IPS-NIHi7 (cell line): Measurements from ENCODE around the gene IDI1.
"Not testable (repeated sequence)": the region's sequence is repeated elsewhere in the genome, so short reads cannot be mapped to it uniquely, and the experiment has no call there.

Experiments
- DNase-seq: peaks from one replicate; pipeline ENCODE4 v3.0.0; 2012; ENCODE audit warnings: mixed read lengths; ENCODE audit errors: extremely low spot score

The IDI1 gene

DNA sequence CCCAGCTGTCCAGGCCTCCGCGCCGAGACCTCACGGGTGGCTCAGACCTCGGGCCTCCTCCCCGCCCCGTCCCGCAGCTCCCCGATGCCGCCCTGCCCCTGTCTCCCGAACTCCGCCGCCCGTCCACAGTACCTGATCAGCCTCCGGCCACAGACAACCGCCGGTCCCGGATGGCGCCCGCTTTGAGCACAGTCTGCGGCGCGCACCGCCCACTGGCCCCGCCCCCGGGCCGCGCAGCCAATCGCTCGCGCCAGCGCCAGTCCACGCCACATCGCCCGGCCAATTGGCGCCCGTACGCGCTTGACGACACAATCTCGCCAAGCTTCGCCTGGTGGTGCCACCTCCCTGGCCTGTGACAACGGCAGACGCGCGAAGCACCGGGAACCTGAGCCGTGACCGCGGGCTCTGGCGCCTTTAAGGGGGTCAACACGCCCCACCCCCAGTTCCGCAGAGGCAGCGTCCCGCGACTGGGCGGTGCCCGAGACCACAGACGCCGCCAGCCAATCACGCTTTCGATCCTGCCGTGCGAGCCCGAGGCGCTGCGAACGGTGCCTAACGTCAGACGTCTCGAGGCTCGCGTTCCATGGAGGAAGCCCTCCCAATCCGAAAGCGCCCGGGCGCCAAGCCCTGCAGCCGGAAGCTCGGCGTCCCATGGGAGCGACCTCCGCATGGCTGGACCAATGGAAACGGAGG lies at the start of gene IDI1:
Gene IDI1, minus strand, starts transcription at position 388 of the 693 bp plus-strand sequence. Its CDS starts 116 bp downstream, at position 272.
- DNase-seq: peak; percentile 97

DNA sequence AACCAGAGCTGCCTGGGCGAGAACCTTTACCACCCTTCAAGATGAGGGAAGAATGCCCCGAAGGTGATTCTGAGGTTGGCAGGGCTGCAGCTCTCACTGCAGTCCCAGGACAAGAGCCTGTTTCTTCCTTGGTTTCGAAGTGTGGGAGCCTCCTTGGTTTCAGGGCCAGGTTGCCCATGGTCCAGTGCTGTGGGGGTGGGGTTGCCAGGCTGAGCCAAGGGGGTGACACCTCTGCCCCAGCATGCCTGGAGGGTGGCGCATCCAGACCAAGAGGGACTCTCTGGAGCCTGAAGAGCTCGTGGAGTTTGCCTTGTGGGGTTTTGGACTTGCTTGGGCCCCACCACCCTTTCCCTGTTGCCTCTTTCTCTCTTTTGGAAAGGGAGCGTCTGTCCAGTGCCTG lies 48.5 kb upstream of the IDI1 start:
- DNase-seq: no peak

DNA sequence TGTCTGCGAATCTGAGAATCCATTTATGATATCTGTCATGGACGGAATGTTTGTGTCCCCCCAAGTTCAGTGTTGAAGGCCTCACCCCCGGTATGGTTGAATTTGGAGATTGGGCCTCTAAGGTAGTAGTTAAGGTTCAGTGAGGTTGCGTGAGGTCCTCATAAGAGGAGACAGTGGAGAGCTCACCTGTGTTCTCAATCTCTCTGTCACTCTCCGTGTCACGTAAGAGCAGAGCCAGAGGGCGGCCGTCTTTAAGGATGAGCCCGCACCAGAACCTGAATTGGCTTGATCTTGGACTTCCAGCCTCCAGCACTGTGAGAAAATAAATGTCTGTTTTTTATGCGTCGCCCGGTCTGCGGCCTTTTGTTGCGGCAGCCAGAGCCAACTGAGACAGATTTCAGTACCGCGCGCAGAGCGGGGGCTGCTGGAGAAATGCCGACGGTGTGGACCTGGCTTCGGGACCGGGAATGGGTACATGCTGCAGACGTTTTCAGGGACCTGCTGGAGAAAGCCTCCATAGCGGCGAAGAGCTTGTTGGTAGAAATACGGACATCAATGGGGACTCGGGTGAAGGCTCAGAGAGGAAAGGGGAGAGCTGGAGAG lies 47.5 kb upstream of the IDI1 start:
- DNase-seq: no peak

DNA sequence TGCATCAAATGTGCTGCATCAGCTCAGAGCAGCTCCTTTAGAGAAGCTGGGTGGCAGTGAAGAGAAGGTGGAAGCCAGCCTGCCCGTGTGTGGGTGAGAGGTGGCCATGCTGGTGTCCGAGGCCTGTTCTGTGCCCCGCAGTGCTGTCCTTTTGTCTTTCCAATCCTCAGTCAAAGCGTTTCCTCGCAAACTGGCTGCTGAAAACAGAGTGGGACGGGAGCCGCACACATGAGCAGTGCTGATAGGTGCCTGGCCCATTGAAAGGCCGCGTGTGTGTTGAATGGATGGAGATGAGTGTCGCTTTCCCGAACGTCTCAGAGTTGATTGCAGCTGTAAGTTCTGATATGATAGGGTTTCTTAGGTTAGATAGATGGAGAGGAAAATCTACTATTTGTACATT lies 46.6 kb upstream of the IDI1 start:
- DNase-seq: no peak

DNA sequence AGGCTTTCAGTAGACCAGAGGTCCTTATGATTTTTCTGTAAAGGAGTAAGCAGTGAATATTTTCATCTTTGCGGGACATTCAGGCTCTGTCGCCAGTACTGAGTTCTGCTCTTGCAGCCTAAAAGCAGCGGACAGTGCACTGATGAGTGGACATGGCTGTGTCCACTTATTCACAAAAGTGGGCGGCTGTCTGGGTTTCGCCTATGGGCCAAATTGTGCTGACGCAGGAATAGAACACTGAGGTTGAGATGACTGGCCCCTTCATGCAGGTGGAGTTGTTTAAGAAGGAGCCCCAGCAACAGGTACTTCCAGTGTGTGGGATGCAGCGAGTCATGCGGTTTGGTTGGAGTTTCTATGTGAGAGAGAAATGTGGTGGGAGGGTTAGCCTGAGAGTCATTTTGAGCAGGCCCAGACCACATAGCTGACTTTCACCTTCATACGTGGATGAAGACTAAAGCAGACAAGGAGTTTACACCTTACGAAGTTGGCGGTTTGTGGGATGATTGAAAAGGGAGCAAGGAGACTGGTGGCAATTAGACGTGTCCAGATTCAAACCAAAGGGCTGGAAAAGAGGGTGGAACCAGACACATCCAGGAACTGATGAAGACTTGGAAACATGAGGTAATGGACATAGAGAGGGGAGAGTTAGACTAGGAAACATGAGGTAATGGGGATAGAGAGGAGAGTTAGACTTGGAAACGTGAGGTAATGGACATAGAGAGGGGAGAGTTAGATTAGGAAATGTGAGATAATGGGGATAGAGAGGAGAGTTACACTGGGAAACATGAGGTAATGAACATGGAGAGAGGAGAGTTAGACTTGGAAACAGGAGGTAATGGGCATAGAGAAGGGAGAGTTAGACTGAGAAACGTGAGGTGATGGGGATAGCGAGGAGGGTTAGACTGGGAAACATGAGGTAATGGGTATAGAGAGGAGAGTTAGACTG lies 45.5 kb upstream of the IDI1 start:
- no peak for DNase-seq

DNA sequence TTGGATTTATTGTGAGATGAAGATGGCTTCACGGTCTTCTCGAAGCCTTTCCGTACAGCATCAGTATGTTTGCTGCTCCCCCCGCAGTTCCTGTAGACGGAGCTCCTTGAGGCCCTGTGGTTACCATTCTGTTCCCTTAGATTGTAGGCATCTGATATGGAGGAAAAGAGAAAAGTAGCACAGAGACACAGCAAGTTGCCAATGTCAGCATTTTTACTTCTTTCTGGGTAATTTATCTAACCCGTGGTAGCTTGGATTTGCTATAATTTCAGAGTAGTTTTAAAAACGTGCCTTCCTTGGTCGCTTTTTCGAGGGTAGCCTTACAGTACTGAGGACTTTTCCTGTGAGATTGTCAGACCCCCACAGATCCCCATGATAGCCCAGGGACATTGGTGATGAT lies 44.8 kb upstream of the IDI1 start:
- no peak for DNase-seq

DNA sequence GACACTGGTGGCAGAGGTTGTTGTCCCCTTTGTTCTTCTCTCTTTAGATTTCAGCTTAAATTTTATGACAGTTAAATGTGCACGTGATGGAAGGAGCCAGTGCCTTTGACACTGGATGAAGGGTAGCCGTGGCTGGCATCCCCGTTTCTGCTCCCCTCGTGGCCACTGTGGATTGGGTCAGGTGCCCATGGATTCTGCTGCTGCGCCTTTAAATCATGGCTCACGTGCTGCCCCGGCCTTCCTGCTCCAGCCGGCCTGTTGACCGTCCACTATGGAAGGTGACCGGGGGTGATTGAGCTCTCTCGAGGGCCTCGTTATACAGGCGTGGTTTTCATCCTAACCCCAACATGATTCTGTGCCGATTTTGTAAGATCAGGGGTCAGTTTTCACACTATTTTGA lies 41.8 kb upstream of the IDI1 start:
- no peak for DNase-seq

DNA sequence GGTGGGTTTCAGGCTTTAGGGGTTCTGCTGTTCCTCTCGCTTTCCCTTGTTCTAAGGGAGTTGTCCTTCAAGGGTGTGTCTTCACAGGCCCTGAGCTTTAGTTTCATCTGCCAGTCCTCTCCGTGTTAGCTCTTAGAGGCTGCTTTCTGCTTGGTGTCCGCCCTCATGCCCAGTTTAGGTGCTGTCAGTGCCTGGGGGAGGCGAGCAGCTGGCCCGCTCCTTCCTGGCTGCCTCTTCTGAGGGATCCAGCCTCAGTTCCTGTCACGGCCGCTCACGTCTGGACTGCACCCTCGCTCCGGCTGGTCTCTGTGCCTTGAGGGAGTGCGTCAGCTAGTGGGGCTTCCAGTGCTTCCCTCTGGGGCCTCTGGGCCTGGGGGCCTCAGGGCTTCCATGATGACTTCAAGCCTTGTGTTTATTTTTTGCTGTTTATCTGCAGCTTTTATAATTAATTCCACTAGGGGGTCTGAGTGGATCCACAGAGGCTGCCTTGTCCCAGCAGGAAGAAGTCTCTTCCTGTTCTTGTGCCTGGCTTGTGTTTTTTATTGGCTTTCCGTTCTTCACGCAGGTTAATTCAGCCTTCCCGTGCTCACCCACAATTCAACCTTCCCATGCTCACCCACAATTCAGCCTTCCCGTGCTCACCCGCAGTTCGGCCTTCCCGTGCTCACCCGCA lies 40.2 kb upstream of the IDI1 start:
- no peak for DNase-seq

DNA sequence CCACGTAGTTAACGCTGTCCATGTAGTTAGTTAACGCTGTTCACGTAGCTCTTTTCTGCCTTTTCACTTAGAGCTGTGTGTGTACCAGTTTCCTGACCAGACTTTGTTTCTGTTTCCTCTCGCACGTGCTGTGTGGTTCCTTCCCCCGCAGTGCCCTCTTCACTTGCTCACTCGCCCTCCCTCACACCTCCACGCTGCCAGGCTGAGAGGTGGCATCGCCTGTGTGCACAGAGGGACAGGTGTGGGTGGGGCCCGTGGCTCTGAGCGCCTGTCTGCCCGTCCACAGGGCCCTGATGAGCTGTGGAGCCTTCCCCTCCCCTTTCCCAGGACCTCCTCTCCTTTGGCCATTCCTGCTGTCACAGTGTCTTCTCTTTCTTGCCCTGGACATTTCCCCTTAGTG lies 37.9 kb upstream of the IDI1 start:
- no peak for DNase-seq

DNA sequence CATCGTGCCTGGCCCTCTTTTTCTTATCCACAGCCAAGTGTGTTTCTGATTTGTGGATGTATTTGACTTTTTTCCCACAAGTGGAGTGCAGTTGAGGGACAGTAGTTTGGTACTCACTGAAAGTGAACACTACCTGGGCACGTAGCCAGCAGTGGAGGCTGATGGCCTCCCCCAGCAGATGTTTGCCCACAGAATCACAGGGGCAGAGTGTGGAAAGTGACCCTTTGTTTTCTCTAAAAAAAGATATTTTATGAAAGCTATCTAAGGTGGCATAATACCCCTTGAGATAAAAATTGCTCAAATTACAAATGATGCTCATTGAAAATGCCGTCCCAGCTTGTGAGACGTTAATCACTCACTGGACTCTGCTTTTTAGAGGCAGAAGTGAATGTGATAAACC lies 36.3 kb upstream of the IDI1 start:
- DNase-seq: no peak

DNA sequence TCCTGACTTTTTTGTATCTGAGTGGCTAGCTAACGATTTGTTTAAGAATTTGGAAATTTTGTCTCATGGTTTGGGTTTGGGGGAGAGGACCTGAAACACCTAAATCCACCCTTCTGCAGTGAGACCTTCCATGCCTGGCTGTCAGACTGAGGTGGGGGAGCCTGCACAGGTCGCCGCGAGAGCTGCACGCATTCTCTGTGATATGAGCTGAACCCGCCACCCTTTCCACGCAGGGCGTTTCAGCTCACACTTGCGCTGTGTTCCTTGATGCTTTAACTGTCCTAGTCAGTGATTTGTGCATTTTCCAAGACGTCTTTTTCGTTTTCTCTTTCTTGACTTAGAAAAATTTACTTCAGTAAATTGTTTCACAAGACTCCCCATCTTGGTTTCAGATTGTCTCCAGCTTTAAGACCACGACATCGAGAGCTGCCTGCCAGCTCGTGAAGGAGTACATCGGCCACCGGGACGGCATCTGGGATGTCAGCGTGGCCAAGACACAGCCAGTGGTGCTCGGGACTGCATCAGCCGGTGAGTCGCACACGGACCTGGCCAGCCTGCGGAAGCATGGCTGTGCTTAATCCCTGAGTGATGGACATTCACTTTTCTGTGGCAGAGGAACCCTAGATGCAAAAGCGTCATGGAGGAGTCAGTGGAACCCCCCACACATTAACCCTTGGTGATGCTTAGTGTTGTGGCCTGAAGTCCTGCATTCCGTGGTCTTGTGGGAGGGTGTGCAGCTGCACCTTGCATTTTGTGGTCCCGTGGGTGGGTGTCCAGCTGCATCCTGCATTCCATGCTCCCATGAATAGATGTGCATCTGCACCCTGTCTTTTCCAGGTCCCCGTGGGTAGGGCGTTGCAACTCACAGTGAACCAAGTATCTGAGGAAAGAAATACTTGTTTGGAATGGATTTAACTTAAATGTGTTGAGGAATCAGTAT lies 35.4 kb upstream of the IDI1 start:
- DNase-seq: no peak

DNA sequence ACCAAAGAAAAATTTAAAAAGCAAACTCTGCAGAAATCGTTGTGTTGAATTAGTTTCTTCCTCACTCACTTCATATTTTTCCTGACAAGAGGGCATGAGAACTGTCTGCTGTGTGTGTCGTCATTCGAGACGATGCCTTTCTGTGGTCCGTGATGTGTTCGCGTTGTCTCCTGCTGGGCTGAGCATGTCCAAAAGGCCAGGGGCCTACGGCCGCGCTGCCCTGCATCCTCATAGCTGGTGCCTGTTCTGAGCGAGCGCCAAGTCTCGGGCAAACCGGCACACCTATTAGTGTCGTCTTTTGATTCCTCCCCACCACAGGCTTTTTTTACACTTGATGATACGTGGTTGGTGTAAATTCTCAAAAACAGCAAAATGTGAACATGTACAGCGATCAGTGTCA lies 34.7 kb upstream of the IDI1 start:
- no peak for DNase-seq

DNA sequence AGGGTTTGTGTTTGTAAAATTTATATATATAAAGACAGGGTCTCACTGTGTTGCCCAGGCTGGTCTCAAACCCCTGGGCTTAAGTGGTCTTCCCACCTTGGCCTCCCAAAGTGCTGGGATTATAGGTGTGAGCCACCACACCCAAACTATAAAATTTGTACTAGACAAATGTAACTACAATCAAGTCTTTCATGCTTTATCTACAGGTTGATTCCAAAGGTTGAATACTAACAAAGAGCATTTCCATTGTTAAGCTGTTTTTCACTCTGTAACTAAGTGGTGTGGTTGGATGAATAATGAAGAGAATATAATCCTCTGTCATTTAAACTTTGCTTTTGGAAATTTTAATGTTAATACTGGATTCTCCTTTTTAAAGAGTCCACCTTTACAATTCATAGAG lies 29.7 kb upstream of the IDI1 start:
- no peak for DNase-seq

DNA sequence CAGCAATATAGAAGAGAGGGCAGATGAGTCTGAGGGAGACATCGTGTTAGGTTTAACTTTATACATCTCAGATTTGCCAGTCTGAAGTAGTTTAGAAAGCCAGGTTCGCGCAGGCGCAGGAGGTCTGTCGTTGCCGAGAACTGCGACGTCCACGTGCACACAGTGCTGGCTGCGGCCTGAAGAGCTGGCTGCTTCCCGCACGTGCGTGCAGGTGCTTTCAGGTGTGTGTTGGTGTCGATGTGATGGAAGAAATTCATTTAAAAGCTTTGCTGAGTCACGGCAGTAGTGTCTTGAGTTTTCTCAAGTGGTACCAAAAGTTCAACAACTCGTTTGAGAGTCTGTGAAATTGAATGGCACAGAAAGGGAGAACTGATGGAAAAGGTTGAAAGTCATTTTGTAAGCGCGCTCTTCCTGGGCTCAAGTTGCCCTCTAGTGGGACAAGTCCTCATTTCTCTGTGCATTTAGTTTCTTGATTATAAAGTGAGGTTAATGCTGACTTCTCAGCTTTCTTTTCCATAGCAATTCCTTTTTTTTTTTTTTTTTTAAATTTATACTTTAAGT lies 25.9 kb upstream of the IDI1 start:
- DNase-seq: no peak

DNA sequence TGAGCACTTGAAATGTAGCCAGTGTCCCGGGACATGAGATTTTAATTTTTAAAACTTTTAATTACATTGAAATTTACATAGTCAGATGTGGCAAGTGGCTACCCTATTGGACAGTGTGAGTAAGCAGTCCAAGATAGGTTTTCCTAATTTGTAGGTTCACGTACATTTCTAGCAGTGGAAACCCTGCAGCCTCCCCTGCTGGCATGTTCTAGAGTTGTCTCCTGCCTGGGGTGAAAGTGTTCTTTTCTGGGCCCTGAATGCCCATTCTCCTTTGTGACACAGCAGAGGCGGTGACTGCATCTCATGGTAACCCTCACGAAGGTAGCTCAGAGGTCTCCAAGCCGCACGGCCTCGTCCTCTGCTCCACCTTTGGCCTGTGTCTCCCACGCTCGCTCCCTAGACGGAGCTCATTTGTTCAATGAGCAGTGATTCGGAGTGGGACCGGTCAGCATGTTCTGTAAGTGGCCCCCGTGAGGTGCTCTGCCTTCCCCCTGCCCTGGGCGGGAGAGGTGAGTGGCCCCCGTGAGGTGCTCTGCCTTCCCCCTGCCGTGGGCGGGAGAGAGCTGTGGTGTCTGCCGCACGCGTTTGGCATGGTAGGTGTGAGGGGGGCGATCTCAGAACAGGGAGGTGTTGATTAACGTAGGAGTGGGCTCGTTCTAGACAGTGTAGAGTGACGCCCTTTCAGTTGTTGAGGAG lies 25.3 kb upstream of the IDI1 start:
- DNase-seq: no peak

DNA sequence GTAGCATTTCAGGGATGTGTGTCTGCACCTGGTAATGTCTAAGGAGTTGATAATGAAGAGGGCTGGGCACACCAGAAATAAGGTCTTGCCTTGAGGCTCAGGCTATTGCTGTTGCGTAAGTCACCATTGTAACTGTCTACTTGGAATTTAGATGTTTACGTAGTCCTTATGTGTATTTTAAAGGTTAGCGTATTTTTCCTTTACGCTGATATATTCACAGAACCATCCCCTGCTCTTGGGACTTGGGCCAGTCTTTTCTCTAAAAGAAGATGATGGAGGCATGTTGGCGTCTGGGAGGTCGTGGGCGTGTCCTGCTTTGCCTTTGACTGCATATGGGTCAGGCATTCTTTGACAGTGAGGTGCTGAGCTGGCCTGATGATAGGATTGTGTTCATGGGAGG lies 22.0 kb upstream of the IDI1 start:
- DNase-seq: peak; percentile 52

DNA sequence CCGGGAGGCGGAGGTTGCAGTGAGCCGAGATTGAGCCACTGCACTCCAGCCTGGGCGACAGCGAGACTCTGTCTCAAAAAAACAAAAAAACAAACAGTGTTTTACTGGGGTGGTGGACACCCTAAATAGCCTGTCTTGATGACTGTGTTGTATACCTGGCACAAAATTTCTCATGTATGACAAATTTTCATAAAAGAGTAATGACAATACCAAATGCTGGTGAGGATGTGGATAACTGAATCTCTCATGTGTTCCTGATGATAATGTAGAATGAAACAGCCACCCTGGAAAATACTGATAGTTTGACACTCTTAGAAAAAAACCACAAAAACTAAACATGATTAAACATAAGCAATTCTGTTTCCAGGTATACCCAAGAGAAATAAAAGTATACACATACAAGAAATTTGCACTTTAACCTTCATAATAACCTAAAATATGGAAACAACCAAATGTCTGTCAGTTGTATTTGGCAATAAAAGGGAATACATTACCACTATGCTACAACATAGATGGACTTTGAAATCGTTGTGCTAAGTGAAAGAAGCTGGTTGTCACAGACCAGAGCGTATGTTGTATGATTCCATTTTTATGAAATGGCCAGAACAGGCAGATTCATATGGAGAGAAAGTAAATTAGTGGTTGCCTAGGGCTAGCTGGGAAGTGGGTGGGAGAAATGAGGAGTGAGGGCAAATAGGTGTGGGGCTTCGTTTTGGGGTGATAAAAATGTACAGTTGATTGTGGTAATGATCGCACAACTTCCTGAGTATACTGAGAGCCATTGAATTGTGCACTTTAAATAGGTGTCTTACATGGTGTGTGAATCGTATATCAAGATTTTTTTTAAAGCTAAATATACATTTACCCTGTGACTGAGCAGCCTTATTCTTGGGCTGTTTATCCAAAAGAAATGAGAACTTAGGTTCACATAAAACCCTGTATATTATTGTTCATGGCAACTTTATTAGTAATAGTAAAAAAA lies 19.8 kb upstream of the IDI1 start:
- DNase-seq: no peak

DNA sequence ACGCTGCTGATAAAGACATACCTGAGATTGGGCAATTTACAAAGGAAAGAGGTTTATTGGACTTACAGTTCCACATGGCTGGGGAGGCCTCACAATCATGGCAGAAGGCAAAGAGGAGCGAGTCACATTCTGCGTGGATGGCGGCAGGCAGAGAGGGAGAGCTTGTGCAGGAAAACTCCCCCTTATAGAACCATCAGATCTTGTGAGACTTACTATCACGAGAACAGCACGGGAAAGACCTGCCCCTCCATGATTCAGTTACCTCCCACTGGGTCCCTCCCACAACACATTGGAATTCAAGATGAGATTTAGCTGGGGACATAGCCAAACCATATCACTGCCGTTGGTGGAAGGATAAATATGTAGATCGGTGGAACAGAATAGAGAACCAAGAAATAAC lies 17.8 kb upstream of the IDI1 start:
- not testable (repeated sequence) for DNase-seq

DNA sequence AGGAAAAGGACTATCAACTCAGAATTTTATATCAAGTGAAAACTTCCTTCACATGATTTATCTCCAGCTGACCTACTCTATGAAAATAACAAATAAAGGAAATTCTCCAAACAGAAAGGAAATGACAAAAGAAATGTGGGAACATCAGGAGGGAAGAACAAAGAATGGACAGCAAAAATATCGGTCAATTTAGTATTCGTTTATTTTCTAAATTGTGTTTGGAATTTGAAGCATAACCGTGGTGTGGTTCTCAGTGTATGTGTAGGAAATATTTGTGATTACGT lies 16.0 kb upstream of the IDI1 start:
- DNase-seq: no peak
